HepG2 (cell line): ENCODE measurements around the gene TMC2. TPM values are rescaled to one million over a fixed set of nuclear protein-coding genes. Genes with fewer than 3 reads are reported as not detected.

ENCODE experiments used
- ESRRA ChIP-seq: sonication (generic); formaldehyde crosslinking; IDR thresholded peaks from 2 replicates; pipeline ENCODE4 v1.5.1; 2020; ENCODE audit warnings: mild to moderate bottlenecking, low read depth, missing genetic modification reagents
- FOXK2 ChIP-seq: fragments of 450-650 bp; IDR thresholded peaks from 2 replicates; pipeline ENCODE4 v1.6.1; 2016
- HHEX ChIP-seq: IDR thresholded peaks from 2 replicates; pipeline ENCODE4 v1.6.1; 2016; ENCODE audit warnings: control low read depth
- HIVEP1 ChIP-seq: sonication (generic); formaldehyde crosslinking; IDR thresholded peaks from 2 replicates; pipeline ENCODE4 v1.4.0; 2020; ENCODE audit warnings: mild to moderate bottlenecking, missing genetic modification reagents
- HNRNPL ChIP-seq: fragments of 200-400 bp; formaldehyde crosslinking; IDR thresholded peaks from 2 replicates; pipeline ENCODE4 v1.6.1; 2017; ENCODE audit warnings: mild to moderate bottlenecking, low read depth, low read length
- IRF2 ChIP-seq: IDR thresholded peaks from 2 replicates; pipeline ENCODE4 v1.6.1; 2018; ENCODE audit warnings: missing genetic modification reagents, missing compliant biosample characterization
- MTA1 ChIP-seq: sonication (generic); formaldehyde crosslinking; IDR thresholded peaks from 2 replicates; pipeline ENCODE4 v1.4.0; 2020; ENCODE audit warnings: missing genetic modification reagents, mild to moderate bottlenecking, borderline replicate concordance
- RFX3 ChIP-seq: IDR thresholded peaks from 2 replicates; pipeline ENCODE4 v1.6.1; 2016; ENCODE audit warnings: missing biosample characterization, missing genetic modification reagents
- SNRNP70 ChIP-seq: fragments of 200-400 bp; formaldehyde crosslinking; IDR thresholded peaks from 2 replicates; pipeline ENCODE4 v1.6.1; 2017; ENCODE audit warnings: mild to moderate bottlenecking, low read depth, low read length, moderate library complexity
- TFDP1 ChIP-seq: IDR thresholded peaks from 2 replicates; pipeline ENCODE4 v1.6.1; 2016; ENCODE audit warnings: missing compliant biosample characterization, missing genetic modification reagents, borderline replicate concordance
- XRCC5 ChIP-seq: fragments of 200-400 bp; formaldehyde crosslinking; optimal IDR thresholded peaks from 2 replicates; pipeline ENCODE3; 2017; ENCODE audit warnings: mild to moderate bottlenecking, low read length
- YY1 ChIP-seq: IDR thresholded peaks from 2 replicates; pipeline ENCODE4 v1.6.1; 2011; ENCODE audit warnings: low read length, low read depth, moderate library complexity, mild to moderate bottlenecking; ENCODE audit not compliant: insufficient read depth, insufficient replicate concordance
- ZFP1 ChIP-seq: IDR thresholded peaks from 2 replicates; pipeline ENCODE4 v1.6.1; 2016
- ZFP41 ChIP-seq: sonication (generic); formaldehyde crosslinking; IDR thresholded peaks from 2 replicates; pipeline ENCODE4 v1.4.0; 2020; ENCODE audit warnings: mild to moderate bottlenecking, missing genetic modification reagents, borderline replicate concordance
- ZNF382 ChIP-seq: sonication (generic); formaldehyde crosslinking; IDR thresholded peaks from 2 replicates; pipeline ENCODE4 v1.5.0; 2020; ENCODE audit warnings: missing genetic modification reagents, mild to moderate bottlenecking, borderline replicate concordance
- ZNF468 ChIP-seq: sonication (generic); formaldehyde crosslinking; IDR thresholded peaks from 2 replicates; pipeline ENCODE4 v1.8.0; 2022; ENCODE audit warnings: mild to moderate bottlenecking, moderate library complexity, missing genetic modification reagents
- ZNF546 ChIP-seq: sonication (generic); formaldehyde crosslinking; conservative IDR thresholded peaks from 2 replicates; pipeline ENCODE4 v1.8.1; 2023; ENCODE audit warnings: mild to moderate bottlenecking, missing genetic modification reagents
- ZNF670 ChIP-seq: sonication (generic); formaldehyde crosslinking; IDR thresholded peaks from 2 replicates; pipeline ENCODE4 v1.8.0; 2022; ENCODE audit warnings: mild to moderate bottlenecking, missing genetic modification reagents, borderline replicate concordance
- ZNF724P ChIP-seq: sonication (generic); formaldehyde crosslinking; IDR thresholded peaks from 2 replicates; pipeline ENCODE4 v1.8.0; 2022; ENCODE audit warnings: missing genetic modification reagents, borderline replicate concordance
- ZNF747 ChIP-seq: sonication (generic); formaldehyde crosslinking; IDR thresholded peaks from 2 replicates; pipeline ENCODE4 v1.8.1; 2023; ENCODE audit warnings: missing genetic modification reagents, mild to moderate bottlenecking, borderline replicate concordance
- ZNF776 ChIP-seq: sonication (generic); formaldehyde crosslinking; IDR thresholded peaks from 2 replicates; pipeline ENCODE4 v1.4.0; 2020; ENCODE audit warnings: mild to moderate bottlenecking, missing genetic modification reagents
- ZNF800 ChIP-seq: sonication (generic); formaldehyde crosslinking; IDR thresholded peaks from 2 replicates; pipeline ENCODE4 v1.4.0; 2020; ENCODE audit warnings: missing genetic modification reagents
- polyA plus RNA-seq, 8 experiments: library from polyadenylated mRNA; depleted of rRNA in 3 of 8; stranded (reverse) in 7 of 8; unstranded in 1 of 8; fragments of >200 nt; fragmentation: Illumina TruSeq in 4 of 8; extraction: Trizol in 4 of 8; gene quantifications; 2 replicates each; pipeline versions ENCODE4 v1.2.1 to v1.2.3, GENCODE V29; 2011 to 2016; ENCODE audit warnings: low read depth in 4 of 8, missing spikeins in 1 of 8, mixed read lengths in 1 of 8; ENCODE audit not compliant: insufficient read depth in 1 of 8
- total RNA-seq, 5 experiments: library from RNA; depleted of rRNA; stranded (reverse); fragments of >200 nt; fragmentation: Illumina TruSeq; extraction: Trizol; gene quantifications; 2 replicates each; pipeline ENCODE4 v1.2.3, GENCODE V29; 2016; ENCODE audit warnings: low read depth in 1 of 5
- TF ChIP-seq, protein P1 (sequence below): sonication (generic); formaldehyde crosslinking; IDR thresholded peaks from 2 replicates; pipeline ENCODE4 v1.5.1; 2020; ENCODE audit warnings: mild to moderate bottlenecking, missing genetic modification reagents, moderate library complexity

TMC2 gene
- total and polyA plus RNA-seq, 2 of the 13 experiments (the other 11 are each of a cell fraction or from before 2014, with no cell fraction given): not detected

- no peak for TF ChIP-seq ZFP41 (CRISPR knock-in tag)
- no peak; the same call in none of the 2 replicates for TF ChIP-seq ZNF747
- no peak for TF ChIP-seq ZFP1 (CRISPR knock-in tag)
- no peak for TF ChIP-seq HNRNPL
- peak; percentile 55 for TF ChIP-seq XRCC5
- peak; percentile 83; the same call in 1 of the 2 replicates for TF ChIP-seq SNRNP70
- no peak for TF ChIP-seq ZNF800
- TF ChIP-seq HHEX (CRISPR knock-in tag): no peak
- no peak for TF ChIP-seq RFX3 (CRISPR knock-in tag)
- TF ChIP-seq, protein P1, sequence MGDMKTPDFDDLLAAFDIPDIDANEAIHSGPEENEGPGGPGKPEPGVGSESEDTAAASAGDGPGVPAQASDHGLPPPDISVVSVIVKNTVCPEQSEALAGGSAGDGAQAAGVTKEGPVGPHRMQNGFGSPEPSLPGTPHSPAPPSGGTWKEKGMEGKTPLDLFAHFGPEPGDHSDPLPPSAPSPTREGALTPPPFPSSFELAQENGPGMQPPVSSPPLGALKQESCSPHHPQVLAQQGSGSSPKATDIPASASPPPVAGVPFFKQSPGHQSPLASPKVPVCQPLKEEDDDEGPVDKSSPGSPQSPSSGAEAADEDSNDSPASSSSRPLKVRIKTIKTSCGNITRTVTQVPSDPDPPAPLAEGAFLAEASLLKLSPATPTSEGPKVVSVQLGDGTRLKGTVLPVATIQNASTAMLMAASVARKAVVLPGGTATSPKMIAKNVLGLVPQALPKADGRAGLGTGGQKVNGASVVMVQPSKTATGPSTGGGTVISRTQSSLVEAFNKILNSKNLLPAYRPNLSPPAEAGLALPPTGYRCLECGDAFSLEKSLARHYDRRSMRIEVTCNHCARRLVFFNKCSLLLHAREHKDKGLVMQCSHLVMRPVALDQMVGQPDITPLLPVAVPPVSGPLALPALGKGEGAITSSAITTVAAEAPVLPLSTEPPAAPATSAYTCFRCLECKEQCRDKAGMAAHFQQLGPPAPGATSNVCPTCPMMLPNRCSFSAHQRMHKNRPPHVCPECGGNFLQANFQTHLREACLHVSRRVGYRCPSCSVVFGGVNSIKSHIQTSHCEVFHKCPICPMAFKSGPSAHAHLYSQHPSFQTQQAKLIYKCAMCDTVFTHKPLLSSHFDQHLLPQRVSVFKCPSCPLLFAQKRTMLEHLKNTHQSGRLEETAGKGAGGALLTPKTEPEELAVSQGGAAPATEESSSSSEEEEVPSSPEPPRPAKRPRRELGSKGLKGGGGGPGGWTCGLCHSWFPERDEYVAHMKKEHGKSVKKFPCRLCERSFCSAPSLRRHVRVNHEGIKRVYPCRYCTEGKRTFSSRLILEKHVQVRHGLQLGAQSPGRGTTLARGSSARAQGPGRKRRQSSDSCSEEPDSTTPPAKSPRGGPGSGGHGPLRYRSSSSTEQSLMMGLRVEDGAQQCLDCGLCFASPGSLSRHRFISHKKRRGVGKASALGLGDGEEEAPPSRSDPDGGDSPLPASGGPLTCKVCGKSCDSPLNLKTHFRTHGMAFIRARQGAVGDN (CRISPR knock-in tag): peak; percentile 98
- no peak for TF ChIP-seq ZNF382 (CRISPR knock-in tag)
- TF ChIP-seq ZNF468: peak; percentile 94; the same call in 1 of the 2 replicates
- peak; percentile 81; the same call in 1 of the 2 replicates for TF ChIP-seq ZNF546 (CRISPR knock-in tag)
- TF ChIP-seq HIVEP1 (CRISPR knock-in tag): peak; percentile 23; the same call in 1 of the 2 replicates
- peak; percentile 91; the same call in 1 of the 2 replicates for TF ChIP-seq ZNF670 (CRISPR knock-in tag)
- peak; percentile 16; the same call in 1 of the 2 replicates for TF ChIP-seq ESRRA (CRISPR knock-in tag)
- TF ChIP-seq FOXK2: no peak
- no peak; the same call in 1 of the 2 replicates for TF ChIP-seq IRF2 (CRISPR knock-in tag)
- no peak; the same call in 1 of the 2 replicates for TF ChIP-seq ZNF724P (CRISPR knock-in tag)
- 0 out of 2 replicates have a peak, but pooled peaks have one; percentile 20 for TF ChIP-seq MTA1 (CRISPR knock-in tag)
- TF ChIP-seq ZNF776 (CRISPR knock-in tag): peak; percentile 60; the same call in 1 of the 2 replicates
- no peak for TF ChIP-seq YY1
- TF ChIP-seq TFDP1 (CRISPR knock-in tag): no peak
These were observed 116.6 kb downstream of the TMC2 start (continued) for GRCh38 chr20:2652724-2653555.
